GM18861 (cell line): ENCODE data around the gene ALKBH1.
"Not testable (repeated sequence)": the region's sequence is repeated elsewhere in the genome, so short reads cannot be mapped to it uniquely, and the experiment has no call there.

ENCODE experiments used
- ATAC-seq: cut with Tn5 transposase; IDR thresholded peaks from one replicate; pipeline ENCODE4 v1.9.1; 2021; ENCODE audit not compliant: unreplicated experiment

The ALKBH1 gene, protein sequence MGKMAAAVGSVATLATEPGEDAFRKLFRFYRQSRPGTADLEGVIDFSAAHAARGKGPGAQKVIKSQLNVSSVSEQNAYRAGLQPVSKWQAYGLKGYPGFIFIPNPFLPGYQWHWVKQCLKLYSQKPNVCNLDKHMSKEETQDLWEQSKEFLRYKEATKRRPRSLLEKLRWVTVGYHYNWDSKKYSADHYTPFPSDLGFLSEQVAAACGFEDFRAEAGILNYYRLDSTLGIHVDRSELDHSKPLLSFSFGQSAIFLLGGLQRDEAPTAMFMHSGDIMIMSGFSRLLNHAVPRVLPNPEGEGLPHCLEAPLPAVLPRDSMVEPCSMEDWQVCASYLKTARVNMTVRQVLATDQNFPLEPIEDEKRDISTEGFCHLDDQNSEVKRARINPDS

GRCh38 chr14:77707724-77708408, at the start of gene ALKBH1, which contains the start of gene SLIRP:
Gene ALKBH1, minus strand, starts transcription at chr14:77708023. Its CDS starts 19 bp downstream, at chr14:77708004.
Gene SLIRP, plus strand, starts transcription at chr14:77708103. Its CDS starts 9 bp downstream, at chr14:77708112.
- peak; percentile 97 for ATAC-seq

GRCh38 chr14:77752799-77753516, 45.1 kb upstream of the ALKBH1 start:
- ATAC-seq, result no peak

GRCh38 chr14:77752266-77752665, 44.4 kb upstream of the ALKBH1 start:
- ATAC-seq, result no peak

GRCh38 chr14:77747425-77747824, 39.6 kb upstream of the ALKBH1 start:
- ATAC-seq, result not testable (repeated sequence)

GRCh38 chr14:77746064-77746702, 38.4 kb upstream of the ALKBH1 start:
- ATAC-seq, result no peak

DNA sequence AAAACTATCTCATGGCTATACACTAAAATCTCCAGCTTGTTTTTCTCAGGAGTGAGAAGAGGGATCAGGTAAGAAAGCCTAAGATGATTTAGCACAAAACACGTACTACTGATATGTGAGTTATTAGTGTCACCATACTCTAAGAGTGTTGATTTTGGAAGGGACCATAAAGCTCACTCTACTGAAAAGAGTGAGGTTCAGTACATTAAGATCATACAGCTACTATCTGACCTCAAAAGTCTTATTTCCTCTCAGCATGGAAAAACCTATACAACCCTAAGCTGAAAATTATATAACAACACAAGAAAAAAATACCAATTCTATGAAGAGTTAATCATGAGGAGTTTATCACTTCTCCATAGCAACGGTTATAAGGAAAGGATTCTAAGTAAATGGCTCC, 33.6 kb upstream of the ALKBH1 start:
- ATAC-seq, result no peak

DNA sequence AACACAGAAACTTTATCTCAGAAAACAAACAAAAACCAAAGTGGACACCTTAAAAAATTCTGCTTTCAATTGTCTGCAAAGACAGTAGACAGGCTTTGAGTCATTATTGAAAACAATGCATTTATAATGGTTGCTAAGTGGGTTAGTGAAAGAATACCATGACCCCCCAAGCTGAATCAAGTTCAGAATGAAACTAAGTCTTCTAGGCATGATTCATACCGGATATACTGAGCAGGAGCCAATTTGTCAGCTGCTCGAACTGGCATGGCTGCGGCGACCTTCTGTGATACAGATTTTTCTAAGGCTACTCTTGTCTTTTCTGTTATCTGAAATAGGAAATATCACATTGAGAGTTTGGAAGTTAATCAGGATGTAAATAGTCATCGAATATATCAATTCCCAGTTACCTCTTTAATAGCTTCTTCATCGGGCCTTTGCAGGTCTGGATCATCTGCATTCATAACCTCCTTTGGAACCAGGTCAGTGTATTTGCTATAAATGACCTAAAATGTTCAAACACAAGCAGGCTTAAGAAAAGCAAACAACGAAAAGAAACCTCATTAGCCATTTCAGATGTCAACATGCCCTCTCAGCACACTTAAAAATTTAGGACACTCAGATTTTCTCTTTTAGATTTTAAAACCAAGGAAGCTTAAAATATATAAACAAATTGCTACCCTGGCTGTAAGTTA, 30.9 kb upstream of the ALKBH1 start:
- ATAC-seq, result no peak

DNA sequence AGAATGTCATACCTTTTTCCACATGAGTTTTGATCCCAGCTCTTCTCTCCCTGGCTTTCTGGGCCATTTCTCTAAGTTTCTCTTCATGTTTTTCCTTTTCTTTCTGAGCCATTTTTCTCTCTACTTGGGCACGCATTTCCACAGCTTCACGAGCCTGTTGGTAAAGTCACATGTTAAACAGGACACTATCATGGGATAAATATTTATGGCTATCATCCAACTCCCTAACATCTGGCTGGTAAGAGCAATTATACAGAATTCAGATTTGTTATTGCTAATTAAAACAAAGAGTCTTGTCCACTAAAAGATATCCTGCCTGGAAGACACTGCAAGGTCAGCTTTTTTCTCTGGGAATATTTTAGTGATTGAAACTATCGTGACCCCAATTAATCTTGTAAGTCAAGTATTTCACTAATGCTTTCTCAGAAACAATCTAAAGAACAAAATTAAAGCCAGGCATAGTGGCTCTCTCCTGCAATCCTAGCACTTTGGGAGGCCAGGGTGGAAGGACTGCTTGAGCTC, 23.2 kb upstream of the ALKBH1 start:
- no peak for ATAC-seq

DNA sequence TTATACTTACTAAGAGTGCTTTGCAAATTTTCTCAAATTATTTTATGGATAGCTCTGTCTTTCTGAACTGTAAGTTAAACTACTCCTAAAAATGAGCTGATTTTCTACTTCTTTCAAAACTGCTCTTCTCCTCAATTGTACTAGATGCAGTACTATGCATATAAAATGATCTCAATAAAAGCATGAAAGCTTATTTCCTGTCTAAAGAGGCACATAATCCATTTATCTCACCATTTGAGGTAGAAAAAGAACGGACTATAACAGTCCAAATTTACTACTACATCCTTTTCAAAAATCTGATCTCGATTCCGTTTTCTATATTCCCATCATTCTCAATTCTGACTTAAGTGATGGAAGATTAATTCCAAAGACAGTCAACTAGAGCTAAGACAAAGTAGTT, 14.5 kb upstream of the ALKBH1 start:
- ATAC-seq, result no peak

DNA sequence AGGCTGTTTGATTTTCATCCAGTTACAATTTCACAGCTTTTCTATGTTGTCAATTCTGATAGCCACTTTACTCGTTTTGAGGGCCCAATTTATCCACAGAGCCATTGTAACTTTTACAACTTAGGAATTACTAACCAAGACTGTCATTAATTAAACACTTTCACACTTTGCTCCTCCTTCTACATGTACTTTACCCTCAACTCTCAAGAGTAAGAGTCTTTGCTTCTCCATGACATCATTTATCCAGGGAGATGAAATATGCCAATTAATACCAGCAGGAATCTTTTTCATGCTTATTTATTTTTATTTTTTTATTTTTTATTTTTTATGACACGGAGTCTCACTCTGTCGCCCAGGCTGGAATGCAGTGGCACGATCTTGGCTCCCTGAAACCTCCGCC, 13.6 kb upstream of the ALKBH1 start:
- ATAC-seq, result no peak

DNA sequence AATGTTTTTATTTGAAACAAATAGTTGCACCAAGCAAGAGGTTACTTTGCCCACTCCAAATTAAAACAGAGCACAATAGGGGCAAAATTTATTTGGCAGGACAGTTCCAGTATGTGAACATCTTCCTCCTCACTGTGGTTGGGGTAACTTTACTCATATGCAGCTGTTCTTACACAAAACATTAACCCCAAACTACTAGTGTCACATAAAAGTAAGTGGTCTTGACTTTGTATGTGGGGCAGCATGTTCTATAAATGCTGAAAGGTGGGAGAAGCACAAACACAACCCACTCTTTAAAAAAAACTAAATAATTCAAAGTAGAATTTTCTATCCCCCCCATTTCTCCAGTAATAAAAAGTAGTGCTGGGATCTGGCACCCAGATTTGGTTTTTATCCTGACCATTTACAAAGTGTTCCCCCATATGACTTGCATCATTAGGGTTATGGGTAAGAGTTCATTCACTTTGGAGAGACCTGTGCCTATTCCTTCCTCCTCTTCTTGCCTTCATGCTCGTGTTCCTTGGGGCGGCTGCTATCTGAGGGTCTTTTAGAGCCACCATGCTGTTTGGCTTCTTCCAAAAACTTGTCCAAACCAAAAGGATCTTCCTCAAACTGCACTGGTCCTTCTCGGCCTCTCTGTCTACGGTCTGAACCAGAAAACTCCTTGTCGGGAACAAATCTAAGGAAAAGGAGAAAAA, 9.9 kb upstream of the ALKBH1 start:
- no peak for ATAC-seq

DNA sequence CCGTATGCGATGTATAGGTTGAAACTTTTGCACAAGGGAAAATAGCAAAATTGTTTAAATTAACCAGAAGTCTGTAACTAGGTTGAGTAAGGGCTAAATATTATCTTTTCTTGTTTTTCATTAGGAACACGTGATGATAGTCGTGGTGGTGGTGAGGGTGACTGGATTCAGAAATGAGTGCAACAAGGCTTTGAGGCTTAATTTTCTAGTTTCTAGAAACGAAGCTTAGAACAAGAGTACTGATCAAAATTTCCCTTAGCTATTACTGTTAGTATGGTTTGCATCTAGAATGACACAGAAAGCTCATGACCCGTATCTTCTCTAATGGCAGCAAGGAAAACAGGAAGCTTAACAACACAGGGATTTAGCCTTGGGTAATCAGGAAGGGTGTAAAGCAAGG, 7.1 kb upstream of the ALKBH1 start:
- no peak for ATAC-seq

- ATAC-seq, result no peak
Observed at GRCh38 chr14:77710364-77710763, 2.5 kb upstream of the ALKBH1 start.

GRCh38 chr14:77709412-77709811, 1.6 kb upstream of the ALKBH1 start:
- ATAC-seq, result no peak

GRCh38 chr14:77708749-77709148, 926 bp upstream of the ALKBH1 start:
- ATAC-seq, result no peak

DNA sequence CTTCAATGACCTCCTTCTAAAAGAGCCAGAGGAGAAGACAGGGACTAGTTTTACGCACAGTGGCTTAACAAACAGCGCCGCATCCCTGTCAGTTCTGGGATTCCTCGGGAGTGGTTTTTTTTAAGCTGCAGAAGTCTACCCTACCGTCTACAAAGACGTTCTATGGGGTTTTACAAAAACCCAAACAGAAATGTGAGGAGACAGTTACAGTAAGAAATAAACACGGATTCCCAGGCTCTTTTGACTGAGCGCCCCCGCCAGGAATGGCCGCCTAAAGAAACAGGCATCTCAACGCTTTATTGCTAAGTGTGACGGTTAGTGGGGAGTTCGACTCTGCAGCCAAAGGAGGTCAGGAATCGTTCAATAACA, 484 bp downstream of the ALKBH1 start:
- no peak for ATAC-seq

GRCh38 chr14:77691259-77691658, 16.6 kb downstream of the ALKBH1 start:
- ATAC-seq, result no peak

DNA sequence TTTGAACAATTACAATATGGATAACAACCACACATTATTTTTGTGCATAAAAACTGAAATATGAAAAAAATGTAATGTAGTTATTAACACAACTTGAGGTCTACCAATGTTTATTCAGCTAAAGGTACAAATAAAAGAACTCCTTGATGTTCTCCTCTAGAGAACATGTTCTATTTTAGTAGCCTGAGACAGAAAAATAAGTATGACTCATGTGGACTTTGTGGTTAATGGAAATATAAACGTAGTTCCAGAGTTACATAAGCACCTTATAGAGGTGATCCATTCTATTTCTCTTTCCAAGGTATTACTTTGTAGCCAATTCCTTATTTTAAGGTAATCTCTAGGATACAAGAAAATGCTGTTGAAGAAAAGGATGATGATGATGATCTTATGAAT, 25.7 kb downstream of the ALKBH1 start:
- ATAC-seq, result no peak

- no peak for ATAC-seq
Observed at GRCh38 chr14:77681196-77682157, 26.3 kb downstream of the ALKBH1 start.
